Measurements from ENCODE around the gene TMEM221. TPM values are rescaled to one million over a fixed set of nuclear protein-coding genes. Genes with fewer than 3 reads are reported as not detected.

The TMEM221 gene
- total RNA-seq, 1 donor from 2014 or later = not detected

- DNase-seq (ENCODE audit: low read depth in 2 of 2) = no peak
Observed at GRCh38 chr19:17445526-17446165, 2.8 kb downstream of the TMEM221 start.

- DNase-seq (ENCODE audit: low read depth in 2 of 2) = peak in 1 of 2 donors; percentile 29
Observed at GRCh38 chr19:17441241-17442021, 7.0 kb downstream of the TMEM221 start.

DNA sequence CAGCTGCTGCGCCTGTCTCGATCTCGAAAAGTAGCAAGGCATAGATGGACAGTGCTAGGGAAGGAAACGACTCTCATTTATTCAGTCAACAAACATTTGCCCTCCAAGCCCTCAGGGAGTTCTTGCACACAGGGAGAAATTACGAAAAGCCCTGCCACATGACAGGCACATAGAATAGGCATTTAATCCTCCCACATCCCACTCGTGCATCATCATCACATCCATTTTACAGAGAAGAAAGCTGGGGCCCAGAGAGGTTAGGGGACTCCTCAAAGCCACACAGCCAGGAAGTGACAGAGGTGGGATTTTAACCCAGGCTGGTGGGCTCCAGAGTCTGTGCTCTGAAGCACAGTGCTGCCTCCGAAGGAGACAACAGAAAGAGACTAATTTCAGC is 11.6 kb downstream of the TMEM221 start:
- no peak for DNase-seq (ENCODE audit: low read depth in 2 of 2)

DNA sequence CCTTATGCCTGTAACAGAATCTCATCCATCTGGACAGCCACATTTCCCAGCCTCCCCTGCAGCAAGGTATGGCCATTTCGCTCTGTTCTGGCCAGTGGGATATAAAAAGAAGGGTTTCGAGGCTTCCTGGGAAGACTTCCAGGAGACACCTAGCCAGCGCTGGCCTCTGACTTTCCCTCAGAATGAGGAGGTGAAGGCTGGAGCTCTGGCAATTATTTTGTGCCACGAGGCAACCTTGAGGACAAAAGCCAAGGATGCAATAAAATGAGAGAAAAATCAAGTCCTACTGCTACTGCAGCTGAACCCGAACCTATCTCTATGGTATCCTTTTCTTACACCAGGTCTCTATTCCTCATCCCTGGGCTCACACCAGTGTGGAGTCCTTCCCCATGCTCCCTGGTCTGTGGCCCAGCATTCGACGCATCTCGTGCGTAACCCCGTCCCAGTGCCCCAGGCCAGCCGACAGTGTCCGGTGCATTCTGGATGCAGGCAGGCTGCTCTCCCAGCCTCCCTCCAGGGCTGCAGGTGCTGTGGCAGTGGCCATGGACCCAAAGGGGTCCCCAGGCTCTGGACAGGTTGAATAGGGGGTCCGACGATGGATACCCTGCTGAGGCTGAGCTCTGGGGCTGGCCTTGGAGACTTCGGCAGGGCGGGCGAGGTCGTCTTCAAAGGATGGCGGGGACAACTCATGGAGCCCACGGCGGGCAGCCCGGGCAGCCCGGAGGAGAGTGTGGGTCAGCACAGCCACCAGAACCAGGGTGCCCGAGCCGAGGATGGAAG is 12.2 kb downstream of the TMEM221 start:
- DNase-seq (ENCODE audit: low read depth in 2 of 2) = no peak

DNA sequence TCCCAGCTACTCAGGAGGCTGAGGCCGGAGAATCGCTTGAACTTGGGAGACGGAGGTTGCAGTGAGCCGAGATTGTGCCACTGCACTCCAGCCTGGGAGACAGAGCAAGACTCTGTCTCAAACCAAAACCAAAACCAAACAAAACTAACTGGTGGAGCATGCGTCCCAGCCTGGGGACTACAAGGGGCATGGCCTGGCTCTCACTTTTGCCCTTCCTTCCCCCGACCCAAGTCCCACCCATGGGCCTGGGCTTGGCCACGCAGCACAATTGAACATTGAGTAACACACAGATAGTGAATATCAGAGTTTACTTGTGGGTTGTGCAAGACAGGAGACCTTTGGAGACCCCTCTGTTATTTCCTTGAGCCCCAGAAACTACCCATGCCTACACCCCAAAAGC is 13.2 kb downstream of the TMEM221 start:
- no peak for DNase-seq (ENCODE audit: low read depth in 2 of 2)

DNA sequence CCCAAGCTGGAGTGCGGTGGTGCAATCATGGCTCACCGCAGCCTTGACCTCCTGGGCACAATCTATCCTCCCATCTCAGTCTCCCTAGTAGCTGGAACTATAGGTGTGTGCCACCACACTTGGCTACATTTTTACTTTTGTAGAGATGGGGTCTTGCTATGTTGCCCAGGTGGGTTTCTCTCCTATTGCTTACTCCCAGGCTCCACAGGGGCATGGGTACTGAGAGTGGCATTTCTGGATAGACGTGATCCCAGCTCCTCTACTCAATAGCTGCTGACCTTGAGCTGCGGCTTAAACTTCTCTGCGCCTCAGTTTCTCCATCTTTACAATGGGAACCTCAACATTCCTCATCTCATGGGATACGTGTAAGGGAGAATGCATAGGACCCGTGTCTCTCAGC is 17.1 kb downstream of the TMEM221 start:
- DNase-seq (ENCODE audit: low read depth in 2 of 2) = no peak

- DNase-seq (ENCODE audit: low read depth in 2 of 2) = no peak
Observed at GRCh38 chr19:17429641-17430113, 18.8 kb downstream of the TMEM221 start.

DNA sequence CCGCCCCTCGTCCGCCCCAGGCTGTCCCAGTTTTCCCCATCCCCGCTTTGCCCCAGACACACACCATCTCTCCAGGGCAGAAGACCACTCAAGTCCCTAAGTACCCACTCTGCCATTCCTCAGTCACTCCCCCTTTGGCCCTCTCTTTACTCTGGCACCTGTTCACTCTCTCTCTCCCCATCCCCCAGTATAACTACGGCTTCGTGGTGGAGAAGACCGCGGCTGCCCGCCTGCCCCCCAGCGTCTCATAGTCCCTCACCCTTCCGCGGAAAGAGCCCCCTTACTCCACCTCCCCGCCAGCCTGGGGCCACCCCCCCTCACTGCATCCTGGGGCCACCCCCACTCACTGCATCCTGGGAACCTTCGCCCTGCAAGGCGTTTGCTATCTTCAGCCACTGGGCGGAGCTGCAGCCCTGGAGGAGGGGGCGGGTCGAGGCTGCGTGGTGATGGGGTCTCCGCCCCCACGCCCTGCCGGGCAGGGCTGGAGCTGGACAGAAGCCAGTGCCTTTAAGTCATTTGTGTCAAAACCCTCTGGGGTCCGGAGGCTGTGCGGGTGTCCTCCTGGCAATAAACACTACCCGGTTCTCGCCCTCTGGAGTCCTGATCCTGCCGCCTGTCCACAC is 23.6 kb downstream of the TMEM221 start:
- peak in 1 of 2 donors; percentile 30 for DNase-seq (ENCODE audit: low read depth in 2 of 2)

DNA sequence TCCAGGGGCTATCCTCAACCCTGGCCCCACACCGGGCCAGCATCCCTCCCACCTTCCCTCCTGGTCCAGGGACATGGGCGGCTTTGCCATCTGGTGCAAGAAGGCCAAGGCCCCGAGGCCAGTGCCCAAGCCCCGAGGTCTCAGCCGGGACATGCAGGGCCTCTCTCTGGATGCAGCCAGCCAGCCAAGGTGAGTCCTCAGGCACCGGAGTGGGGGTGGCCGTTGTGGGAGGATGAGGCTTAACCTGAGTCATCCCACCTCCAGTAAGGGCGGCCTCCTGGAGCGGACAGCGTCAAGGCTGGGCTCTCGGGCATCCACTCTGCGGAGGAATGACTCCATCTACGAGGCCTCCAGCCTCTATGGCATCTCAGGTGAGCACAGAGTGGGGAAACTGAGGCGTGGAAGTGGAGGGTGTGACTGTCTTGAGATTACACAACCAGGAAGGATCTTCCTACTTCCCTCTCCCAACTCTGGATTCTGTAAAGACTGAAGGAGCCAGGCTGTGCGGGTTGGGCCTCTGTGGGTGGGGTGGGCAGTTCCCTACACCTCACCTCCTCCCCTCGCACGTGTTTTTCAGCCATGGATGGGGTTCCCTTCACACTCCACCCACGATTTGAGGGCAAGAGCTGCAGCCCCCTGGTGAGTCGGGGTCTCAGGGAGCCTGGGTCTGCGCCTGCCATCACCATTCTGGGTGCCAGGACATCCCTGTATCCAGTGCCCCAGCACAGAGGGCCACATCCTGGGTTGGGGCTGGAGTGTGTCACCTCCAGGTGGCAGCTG is 24.8 kb downstream of the TMEM221 start:
- no peak for DNase-seq (ENCODE audit: low read depth in 2 of 2)

DNA sequence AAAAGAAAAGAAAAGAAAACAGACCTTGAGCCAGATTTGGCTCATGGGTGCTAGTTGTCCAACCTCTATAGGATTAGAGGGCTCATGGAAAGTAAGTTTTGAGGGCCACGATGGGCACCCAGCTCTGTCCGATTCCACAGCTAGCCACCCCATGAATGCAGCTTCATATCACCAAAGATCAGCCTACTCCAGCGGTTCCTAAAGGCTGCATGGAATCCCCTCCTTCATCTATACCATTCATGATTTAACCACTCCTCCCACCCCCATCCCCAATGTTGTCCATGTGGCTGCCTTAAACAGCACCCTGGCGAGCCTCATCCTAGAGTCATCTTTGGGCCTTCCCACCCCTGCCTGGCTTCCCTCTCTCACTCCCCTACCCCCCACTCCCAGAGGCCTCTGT is 26.5 kb downstream of the TMEM221 start:
- no peak for DNase-seq (ENCODE audit: low read depth in 2 of 2)

GRCh38 chr19:17420475-17420924 is 28.0 kb downstream of the TMEM221 start:
- peak in 1 of 2 donors; percentile 58 for DNase-seq (ENCODE audit: low read depth in 2 of 2)

GRCh38 chr19:17419621-17420474 is 28.6 kb downstream of the TMEM221 start, which contains the start of gene MVB12A:
Gene MVB12A (plus strand): TSS chr19:17420047. CDS start chr19:17420136, 89 bp downstream.
- peak; percentile 99 for DNase-seq (ENCODE audit: low read depth in 2 of 2)

GRCh38 chr19:17419154-17419620 is 29.3 kb downstream of the TMEM221 start:
- DNase-seq (ENCODE audit: low read depth in 2 of 2) = no peak

GRCh38 chr19:17418710-17419109 is 29.8 kb downstream of the TMEM221 start:
- DNase-seq (ENCODE audit: low read depth in 2 of 2) = no peak

GRCh38 chr19:17415121-17415520 is 33.3 kb downstream of the TMEM221 start:
- DNase-seq (ENCODE audit: low read depth in 2 of 2) = no peak

DNA sequence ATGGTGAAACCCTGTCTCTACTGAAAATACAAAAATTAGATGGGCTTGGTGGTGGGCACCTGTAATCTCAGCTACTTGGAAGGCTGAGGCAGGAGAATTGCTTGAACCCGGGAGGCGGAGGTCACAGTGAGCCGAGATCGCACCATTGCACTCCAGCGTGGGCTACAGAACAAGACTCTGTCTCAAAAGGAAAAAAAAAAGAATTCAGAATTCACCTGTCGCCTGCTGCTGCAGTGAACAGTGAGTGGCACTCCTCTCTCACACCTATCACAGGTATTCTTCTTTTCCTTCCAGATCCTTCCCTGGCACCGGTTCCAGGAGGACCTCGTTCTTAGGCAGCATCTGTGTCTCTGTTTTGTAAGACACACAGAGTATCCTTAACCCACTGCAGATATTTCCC is 34.4 kb downstream of the TMEM221 start:
- no peak for DNase-seq (ENCODE audit: low read depth in 2 of 2)

DNA sequence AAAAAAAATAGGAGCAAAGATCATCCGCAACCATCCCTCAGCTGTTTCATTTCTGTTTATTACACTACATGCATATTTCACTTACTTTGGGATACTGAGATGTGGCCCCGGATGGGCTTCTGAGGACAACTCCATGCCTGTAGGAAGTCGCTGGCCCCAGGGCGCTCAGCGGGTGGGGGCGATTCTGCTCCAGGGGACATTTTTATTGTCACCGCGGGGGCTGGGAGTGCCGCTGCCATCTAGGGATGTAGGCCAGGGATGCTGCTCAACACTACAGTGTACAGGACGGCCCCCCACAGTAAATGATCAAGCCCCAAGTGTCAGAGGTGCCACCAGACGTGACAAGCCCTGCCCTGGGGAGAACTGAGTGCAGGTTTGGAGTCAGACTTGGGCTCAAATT is 36.7 kb downstream of the TMEM221 start:
- no peak for DNase-seq (ENCODE audit: low read depth in 2 of 2)

DNA sequence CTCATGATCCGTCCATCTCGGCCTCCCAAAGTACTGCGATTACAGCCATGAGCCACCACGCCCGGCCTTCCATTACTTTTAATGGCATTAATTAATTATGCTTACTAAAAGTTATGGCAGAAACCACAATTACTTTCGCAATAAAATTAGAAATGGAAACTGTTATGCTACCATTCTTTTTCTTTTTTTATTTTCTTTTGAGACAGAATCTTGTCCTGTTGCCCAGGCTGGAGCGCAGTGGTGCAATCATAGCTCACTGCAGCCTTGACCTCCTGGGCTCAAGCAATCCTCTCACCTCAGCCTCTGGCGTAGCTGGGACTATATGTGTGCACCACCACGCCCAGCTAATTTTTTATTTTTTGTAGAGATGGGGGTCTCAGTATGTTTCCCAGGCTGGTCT is 38.5 kb downstream of the TMEM221 start:
- no peak for DNase-seq (ENCODE audit: low read depth in 2 of 2)

DNA sequence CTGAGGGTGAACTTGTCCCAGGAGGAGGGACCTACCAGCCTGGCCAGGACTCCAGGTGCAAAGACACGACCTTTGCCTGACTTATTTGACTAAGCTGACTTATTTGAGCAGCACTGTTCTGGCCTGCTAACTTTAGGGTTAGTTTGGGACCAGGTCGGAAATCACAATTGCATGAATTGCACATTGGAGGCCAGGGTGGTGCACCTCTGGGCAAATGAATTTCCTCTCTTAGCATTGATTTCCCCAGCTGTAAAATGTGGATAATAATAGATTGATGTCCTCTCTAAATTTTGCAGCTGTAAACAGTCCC is 41.6 kb downstream of the TMEM221 start:
- no peak for DNase-seq (ENCODE audit: low read depth in 2 of 2)
